CD14-positive monocyte (primary cell): ENCODE data around the gene TIAM1. TPM values are rescaled to one million over a fixed set of nuclear protein-coding genes. Genes with fewer than 3 reads are reported as not detected.

Experiments
- DNase-seq, 3 donors: peaks; one replicate each; pipeline ENCODE4 v3.0.0-alpha.2; 2011 to 2022
- H2AFZ ChIP-seq: 2 replicates; pipeline ENCODE4 v1.6.0; 2012; ENCODE audit warnings: mild to moderate bottlenecking, low read depth, low read length, inconsistent platforms; ENCODE audit not compliant: insufficient read depth, poor library complexity, severe bottlenecking
- H3K27ac ChIP-seq, 2 donors: 1 replicate in 1 of 2; 2 replicates in 1 of 2; pipeline ENCODE4 v1.5.1; 2012 to 2013; ENCODE audit warnings: low read length in 2 of 2, control low read depth in 1 of 2, inconsistent platforms in 1 of 2, low read depth in 1 of 2, mild to moderate bottlenecking in 1 of 2
- H3K27me3 ChIP-seq, 2 donors: one replicate each; pipeline versions ENCODE4 v1.6.0 to v1.6.1; 2011 to 2013; ENCODE audit warnings: low read length in 2 of 2; ENCODE audit not compliant: control insufficient read depth in 2 of 2, insufficient read depth in 2 of 2
- H3K36me3 ChIP-seq, 2 donors: replicated peaks in 1 of 2; 1 replicate in 1 of 2; 2 replicates in 1 of 2; pipeline versions ENCODE4 v1.5.1 to v1.6.1; 2012 to 2013; ENCODE audit warnings: low read length in 2 of 2, control low read depth in 1 of 2, inconsistent platforms in 1 of 2, mild to moderate bottlenecking in 1 of 2; ENCODE audit not compliant: insufficient read depth in 2 of 2, control insufficient read depth in 1 of 2
- H3K4me1 ChIP-seq, 2 donors: 1 replicate in 1 of 2; 2 replicates in 1 of 2; pipeline versions ENCODE4 v1.5.1 to v1.6.1; 2012 to 2013; ENCODE audit warnings: low read length in 2 of 2, control low read depth in 1 of 2, inconsistent platforms in 1 of 2, mild to moderate bottlenecking in 1 of 2, moderate library complexity in 1 of 2; ENCODE audit not compliant: insufficient read depth in 2 of 2, control insufficient read depth in 1 of 2
- H3K4me2 ChIP-seq: replicated peaks from 2 replicates; pipeline ENCODE3; 2012; ENCODE audit warnings: low read length, moderate library complexity, mild to moderate bottlenecking; ENCODE audit not compliant: poor library complexity, severe bottlenecking; ENCODE audit errors: extremely low read depth
- H3K4me3 ChIP-seq, 3 experiments: fragments of 200-600 bp in 1 of 3; sonication (generic) in 1 of 3; replicated peaks in 1 of 3; 1 replicate in 2 of 3; 2 replicates in 1 of 3; pipeline ENCODE4 v1.5.1; 2011 to 2013; ENCODE audit warnings: low read length in 3 of 3, mild to moderate bottlenecking in 3 of 3, control low read depth in 2 of 3, low read depth in 2 of 3, inconsistent platforms in 1 of 3, moderate library complexity in 1 of 3
- H3K79me2 ChIP-seq: 2 replicates; pipeline ENCODE4 v1.6.0; 2012; ENCODE audit warnings: mild to moderate bottlenecking, control low read depth, inconsistent platforms, low read length, moderate library complexity; ENCODE audit not compliant: insufficient read depth
- H3K9ac ChIP-seq: 2 replicates; pipeline ENCODE4 v1.6.0; 2017; ENCODE audit warnings: low read length, mild to moderate bottlenecking; ENCODE audit not compliant: insufficient read depth, poor library complexity, severe bottlenecking
- H3K9me3 ChIP-seq, 2 donors: replicated peaks in 1 of 2; 1 replicate in 1 of 2; 2 replicates in 1 of 2; pipeline versions ENCODE4 v1.5.1 to v1.6.1; 2012 to 2013; ENCODE audit warnings: low read length in 2 of 2, control low read depth in 1 of 2; ENCODE audit not compliant: control insufficient read depth in 1 of 2, insufficient read depth in 1 of 2
- H4K20me1 ChIP-seq: 2 replicates; pipeline ENCODE4 v1.6.0; 2012; ENCODE audit warnings: mild to moderate bottlenecking, low read length, control low read depth, moderate library complexity; ENCODE audit not compliant: insufficient read depth
- H3K27ac Mint-ChIP-seq, 7 donors: one replicate each; pipeline ENCODE4 v1.8.0; 2020; ENCODE audit warnings: mild to moderate bottlenecking in 7 of 7, mixed read lengths in 7 of 7, moderate library complexity in 6 of 7, inconsistent platforms in 2 of 7
- H3K27me3 Mint-ChIP-seq, 3 donors: one replicate each; pipeline ENCODE4 v1.8.0; 2021 to 2022; ENCODE audit warnings: low read depth in 3 of 3, mild to moderate bottlenecking in 3 of 3, mixed read lengths in 3 of 3, moderate library complexity in 3 of 3, inconsistent platforms in 1 of 3
- H3K36me3 Mint-ChIP-seq, 2 donors: one replicate each; pipeline ENCODE4 v1.8.0; 2020; ENCODE audit warnings: mixed read lengths in 2 of 2, inconsistent platforms in 1 of 2, mild to moderate bottlenecking in 1 of 2
- H3K4me1 Mint-ChIP-seq: one replicate; pipeline ENCODE4 v1.8.0; 2020; ENCODE audit warnings: mild to moderate bottlenecking, mixed read lengths
- H3K4me3 Mint-ChIP-seq, 2 donors: one replicate each; pipeline ENCODE4 v1.8.0; 2020; ENCODE audit warnings: mild to moderate bottlenecking in 2 of 2, mixed read lengths in 2 of 2, moderate library complexity in 1 of 2
- H3K9me3 Mint-ChIP-seq, 7 donors: one replicate each; pipeline ENCODE4 v1.8.0; 2020 to 2022; ENCODE audit warnings: mixed read lengths in 7 of 7, mild to moderate bottlenecking in 6 of 7, moderate library complexity in 6 of 7, inconsistent platforms in 2 of 7
- CTCF ChIP-seq: fragments of 200-600 bp; IDR thresholded peaks from one replicate; pipeline ENCODE4 v1.8.0; 2022; ENCODE audit warnings: antibody characterized with exemption, mild to moderate bottlenecking
- WGBS: methylation state at CpG from one replicate; pipeline ENCODE4 v1.1.5; 2013; ENCODE audit warnings: missing lambda C conversion rate; ENCODE audit not compliant: insufficient coverage; 5-methylcytosine and 5-hydroxymethylcytosine counted together
- intact Hi-C, 2 donors: fragments of 100-400 bp; cut with micrococcal nuclease; formaldehyde crosslinking; loops; one replicate each; pipeline versions ENCODE4 v1.15.0 to v1.15.1; 2023
- polyA plus RNA-seq, 3 donors: library from polyadenylated mRNA; depleted of rRNA in 1 of 3; unstranded in 2 of 3; stranded (reverse) in 1 of 3; fragments of 300-500 nt in 2 of 3; fragments of >200 nt in 1 of 3; fragmentation: Illumina TruSeq in 2 of 3; gene quantifications; 1 replicate in 2 of 3; 2 replicates in 1 of 3; pipeline ENCODE4 v1.2.3, GENCODE V29; 2012 to 2021

TIAM1 gene
- polyA plus RNA-seq, 3 donors: 17.7 to 55.0 (median 45.3) TPM

- H3K79me2 ChIP-seq: no peaks in the 10 kb centered on the region
- no peaks in the 10 kb centered on the region for H3K27me3 ChIP-seq
- Mint-ChIP-seq H3K4me3 (peak overlapping the region in 1 of 2 donors; percentile 18), H3K4me1 (peaks cover 75% of the 10 kb centered on the region), H3K36me3 (peaks cover 10 to 16% of the 10 kb centered on the region in 2 donors), H3K9me3 (peaks cover 0 to 11% (median 10%) of the 10 kb centered on the region in 7 donors), H3K27ac (peak overlapping the region; percentile 76 to 95 (median 88)), H3K27me3 (peaks cover 0 to 4% (median 0%) of the 10 kb centered on the region in 3 donors)
- no peak overlapping the region for H2AFZ ChIP-seq
- H3K27ac ChIP-seq: peak overlapping the region; percentile 67 to 80
- TF ChIP-seq CTCF: no peak
- H3K9ac ChIP-seq: no peak overlapping the region
- H3K4me1 ChIP-seq: peaks cover 59 to 74% of the 10 kb centered on the region in 2 donors
- no peak overlapping the region for H3K4me2 ChIP-seq
- 100% methylated on average over 3 of the region's 4 CpGs for WGBS
- no peaks in the 10 kb centered on the region for H4K20me1 ChIP-seq
- intact Hi-C loops: loop anchor here in 1 of 2 donors (5.0 kb wide), 1 partner anchor 95 kb away; no protein-coding TSS in a partner anchor
- H3K4me3 ChIP-seq: peak overlapping the region in 1 of 3 experiments; percentile 38
- no peaks in the 10 kb centered on the region for H3K9me3 ChIP-seq
- DNase-seq: no peak
- no peaks in the 10 kb centered on the region for H3K36me3 ChIP-seq
These were observed 236.8 kb downstream of the TIAM1 start for GRCh38 chr21:31107176-31107785.

GRCh38 chr21:31103571-31104265 lies 240.3 kb downstream of the TIAM1 start:
- Histone ChIP-seq H3K4me1 (peaks cover 51 to 53% of the 10 kb centered on the region in 2 donors), H3K36me3 (no peaks in the 10 kb centered on the region), H3K27me3 (no peaks in the 10 kb centered on the region), H3K9me3 (no peaks in the 10 kb centered on the region), H3K27ac (peak overlapping the region; percentile 29 to 74), H3K79me2 (no peaks in the 10 kb centered on the region), H3K4me2 (peak overlapping the region; percentile 57), H3K9ac (no peak overlapping the region), H2AFZ (no peak overlapping the region), H4K20me1 (no peaks in the 10 kb centered on the region), H3K4me3 (peak overlapping the region in 1 of 3 experiments; percentile 37)
- TF ChIP-seq CTCF: no peak
- peaks cover 67% of the 10 kb centered on the region for H3K4me1 Mint-ChIP-seq
- H3K9me3 Mint-ChIP-seq: peaks cover 0 to 11% (median 10%) of the 10 kb centered on the region in 7 donors
- peaks cover 10 to 16% of the 10 kb centered on the region in 2 donors for H3K36me3 Mint-ChIP-seq
- H3K27me3 Mint-ChIP-seq: peaks cover 0 to 6% (median 4%) of the 10 kb centered on the region in 3 donors
- peak overlapping the region in 6 of 7 donors; percentile 26 to 87 (median 72) for H3K27ac Mint-ChIP-seq
- no CpG with 5 or more reads among the region's 4 CpGs for WGBS
- intact Hi-C loops: no loop called here
- peak overlapping the region in 1 of 2 donors; percentile 24 for H3K4me3 Mint-ChIP-seq
- peak; percentile 15 to 32 (median 20) for DNase-seq
